Transverse colon (tissue), 4 donors: Measurements from ENCODE around the gene METTL1.

ENCODE experiments used
- CTCF ChIP-seq, 5 experiments: fragments of 200-600 bp in 3 of 5; fragments of 450-650 bp in 2 of 5; sonication (generic) in 3 of 5; IDR thresholded peaks; 1 replicate in 2 of 5; 2 replicates in 3 of 5; pipeline ENCODE4 v1.5.1; 2016 to 2017; ENCODE audit warnings: antibody characterized with exemption in 5 of 5, inconsistent platforms in 3 of 5, mild to moderate bottlenecking in 2 of 5, moderate library complexity in 1 of 5
- EP300 ChIP-seq: sonication (generic); formaldehyde crosslinking; IDR thresholded peaks from one replicate; pipeline ENCODE4 v1.6.1; 2017; ENCODE audit warnings: antibody characterized with exemption, low read depth
- POLR2A ChIP-seq: fragments of 450-650 bp; IDR thresholded peaks from one replicate; pipeline ENCODE4 v1.6.1; 2016; ENCODE audit warnings: antibody characterized with exemption, mild to moderate bottlenecking, moderate library complexity
- POLR2AphosphoS5 ChIP-seq, 3 donors: sonication (generic); formaldehyde crosslinking; IDR thresholded peaks; one replicate each; pipeline ENCODE4 v1.6.1; 2016; ENCODE audit warnings: antibody characterized with exemption in 3 of 3

GRCh38 chr12:57775044-57775443 is 3.1 kb upstream of the METTL1 start:
- TF ChIP-seq CTCF (IDR thresholded peaks at IDR 0.05) (no peak), POLR2A (no peak), POLR2AphosphoS5 (IDR thresholded peaks at IDR 0.05) (no peak), EP300 (no peak)
